Measurements from ENCODE around the gene MSMB.

- TF ChIP-seq, protein P1, sequence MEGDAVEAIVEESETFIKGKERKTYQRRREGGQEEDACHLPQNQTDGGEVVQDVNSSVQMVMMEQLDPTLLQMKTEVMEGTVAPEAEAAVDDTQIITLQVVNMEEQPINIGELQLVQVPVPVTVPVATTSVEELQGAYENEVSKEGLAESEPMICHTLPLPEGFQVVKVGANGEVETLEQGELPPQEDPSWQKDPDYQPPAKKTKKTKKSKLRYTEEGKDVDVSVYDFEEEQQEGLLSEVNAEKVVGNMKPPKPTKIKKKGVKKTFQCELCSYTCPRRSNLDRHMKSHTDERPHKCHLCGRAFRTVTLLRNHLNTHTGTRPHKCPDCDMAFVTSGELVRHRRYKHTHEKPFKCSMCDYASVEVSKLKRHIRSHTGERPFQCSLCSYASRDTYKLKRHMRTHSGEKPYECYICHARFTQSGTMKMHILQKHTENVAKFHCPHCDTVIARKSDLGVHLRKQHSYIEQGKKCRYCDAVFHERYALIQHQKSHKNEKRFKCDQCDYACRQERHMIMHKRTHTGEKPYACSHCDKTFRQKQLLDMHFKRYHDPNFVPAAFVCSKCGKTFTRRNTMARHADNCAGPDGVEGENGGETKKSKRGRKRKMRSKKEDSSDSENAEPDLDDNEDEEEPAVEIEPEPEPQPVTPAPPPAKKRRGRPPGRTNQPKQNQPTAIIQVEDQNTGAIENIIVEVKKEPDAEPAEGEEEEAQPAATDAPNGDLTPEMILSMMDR (IDR thresholded peaks at IDR 0.05) = no peak
- TF ChIP-seq EZH2 (IDR thresholded peaks at IDR 0.05) (no peak), EZH2phosphoT487 (IDR thresholded peaks at IDR 0.05) (no peak)
Observed at GRCh38 chr10:46062723-46063428, 16.8 kb upstream of the MSMB start.
